ENCODE measurements around the gene EYS.

EYS gene

DNA sequence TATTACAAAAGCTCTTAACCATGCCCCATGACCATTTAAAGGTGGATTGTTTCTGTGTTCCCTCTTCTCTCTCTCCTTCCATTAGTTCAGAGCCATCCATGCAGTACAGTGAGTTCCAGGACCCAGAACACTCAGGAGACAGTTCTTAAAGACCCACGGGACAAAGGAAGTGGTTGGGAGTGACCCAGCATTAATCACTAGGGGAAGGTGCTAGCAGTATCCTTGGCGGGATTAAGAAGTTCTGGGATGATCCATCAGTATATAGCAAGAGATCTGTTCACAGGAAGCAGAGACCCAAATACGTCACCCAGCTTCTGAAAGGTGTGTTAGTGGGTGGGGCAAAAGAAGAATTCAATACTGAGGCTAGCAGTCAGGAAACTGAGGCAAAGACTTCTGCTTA is 1917.3 kb downstream of the EYS start:
- no peak overlapping the region for H2AFZ ChIP-seq
- no peak overlapping the region for H3K4me2 ChIP-seq (ENCODE audit: low read length)
- TF ChIP-seq, protein P1, sequence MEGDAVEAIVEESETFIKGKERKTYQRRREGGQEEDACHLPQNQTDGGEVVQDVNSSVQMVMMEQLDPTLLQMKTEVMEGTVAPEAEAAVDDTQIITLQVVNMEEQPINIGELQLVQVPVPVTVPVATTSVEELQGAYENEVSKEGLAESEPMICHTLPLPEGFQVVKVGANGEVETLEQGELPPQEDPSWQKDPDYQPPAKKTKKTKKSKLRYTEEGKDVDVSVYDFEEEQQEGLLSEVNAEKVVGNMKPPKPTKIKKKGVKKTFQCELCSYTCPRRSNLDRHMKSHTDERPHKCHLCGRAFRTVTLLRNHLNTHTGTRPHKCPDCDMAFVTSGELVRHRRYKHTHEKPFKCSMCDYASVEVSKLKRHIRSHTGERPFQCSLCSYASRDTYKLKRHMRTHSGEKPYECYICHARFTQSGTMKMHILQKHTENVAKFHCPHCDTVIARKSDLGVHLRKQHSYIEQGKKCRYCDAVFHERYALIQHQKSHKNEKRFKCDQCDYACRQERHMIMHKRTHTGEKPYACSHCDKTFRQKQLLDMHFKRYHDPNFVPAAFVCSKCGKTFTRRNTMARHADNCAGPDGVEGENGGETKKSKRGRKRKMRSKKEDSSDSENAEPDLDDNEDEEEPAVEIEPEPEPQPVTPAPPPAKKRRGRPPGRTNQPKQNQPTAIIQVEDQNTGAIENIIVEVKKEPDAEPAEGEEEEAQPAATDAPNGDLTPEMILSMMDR (IDR thresholded peaks at IDR 0.05): no peak
- H3K27ac ChIP-seq: no peak overlapping the region
- no peaks in the 10 kb centered on the region for H3K9me3 ChIP-seq (ENCODE audit: control insufficient read depth, low read length)
- H3K9ac ChIP-seq: no peak overlapping the region
- no peaks in the 10 kb centered on the region for H3K4me1 ChIP-seq
- H3K79me2 ChIP-seq: no peaks in the 10 kb centered on the region
- no peaks in the 10 kb centered on the region for H3K27me3 ChIP-seq (ENCODE audit: control insufficient read depth, insufficient read depth, low read length)
- H3K36me3 ChIP-seq (ENCODE audit: control insufficient read depth, insufficient read depth, low read length): no peaks in the 10 kb centered on the region
- no peak overlapping the region for H3K4me3 ChIP-seq (ENCODE audit: low read depth, low read length)

DNA sequence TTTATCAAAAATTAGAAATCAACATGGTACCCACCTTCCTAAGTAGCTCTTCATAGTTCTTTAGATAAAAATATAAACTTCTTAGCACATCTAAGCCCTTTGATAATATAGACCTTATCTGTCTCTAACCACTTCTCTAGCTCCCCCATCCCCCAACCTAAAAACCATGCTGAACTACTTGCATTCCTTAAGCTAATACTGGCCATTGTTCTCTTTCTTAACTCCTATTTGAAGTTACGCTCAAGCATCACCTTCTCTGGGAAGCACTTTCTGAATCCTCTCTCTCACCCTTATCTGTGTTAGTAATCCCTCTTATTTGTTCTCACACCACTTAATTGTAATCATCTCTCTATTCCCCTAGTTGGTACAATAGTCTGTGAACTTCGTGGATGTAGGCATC is 1918.5 kb downstream of the EYS start:
- Histone ChIP-seq H3K27me3 (ENCODE audit: control insufficient read depth, insufficient read depth, low read length) (no peaks in the 10 kb centered on the region), H3K9me3 (ENCODE audit: control insufficient read depth, low read length) (no peaks in the 10 kb centered on the region), H3K4me2 (ENCODE audit: low read length) (no peak overlapping the region), H3K4me3 (ENCODE audit: low read depth, low read length) (no peak overlapping the region), H3K9ac (no peak overlapping the region), H3K4me1 (no peaks in the 10 kb centered on the region), H2AFZ (no peak overlapping the region), H3K36me3 (ENCODE audit: control insufficient read depth, insufficient read depth, low read length) (no peaks in the 10 kb centered on the region), H3K27ac (no peak overlapping the region), H3K79me2 (no peaks in the 10 kb centered on the region)
- TF ChIP-seq, protein P1 (IDR thresholded peaks at IDR 0.05): no peak

DNA sequence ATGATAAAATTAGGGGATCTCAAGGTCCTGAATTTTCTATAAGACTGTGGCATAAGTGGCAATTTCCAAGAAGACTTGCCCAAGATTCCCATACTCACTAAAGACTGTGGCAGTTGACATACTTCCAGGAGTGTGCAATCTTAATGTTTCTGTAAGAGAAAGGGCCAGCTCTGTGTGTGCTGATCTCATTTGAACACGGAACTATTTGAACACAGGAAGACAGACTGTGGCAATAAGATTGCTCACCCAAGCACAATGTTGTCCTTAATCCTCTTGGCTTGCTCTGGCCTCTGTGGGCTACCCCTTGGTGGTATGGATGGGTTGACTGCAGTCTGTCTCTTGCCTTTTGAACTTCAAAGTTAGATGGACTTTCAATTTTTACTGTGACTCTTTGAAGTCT is 1920.0 kb downstream of the EYS start:
- Histone ChIP-seq H3K27me3 (ENCODE audit: control insufficient read depth, insufficient read depth, low read length) (no peaks in the 10 kb centered on the region), H2AFZ (no peak overlapping the region), H3K4me2 (ENCODE audit: low read length) (no peak overlapping the region), H3K9me3 (ENCODE audit: control insufficient read depth, low read length) (no peaks in the 10 kb centered on the region), H3K4me3 (ENCODE audit: low read depth, low read length) (no peak overlapping the region), H3K9ac (no peak overlapping the region), H3K79me2 (no peaks in the 10 kb centered on the region), H3K4me1 (no peaks in the 10 kb centered on the region), H3K36me3 (ENCODE audit: control insufficient read depth, insufficient read depth, low read length) (no peaks in the 10 kb centered on the region), H3K27ac (no peak overlapping the region)
- TF ChIP-seq, protein P1 (IDR thresholded peaks at IDR 0.05): no peak

DNA sequence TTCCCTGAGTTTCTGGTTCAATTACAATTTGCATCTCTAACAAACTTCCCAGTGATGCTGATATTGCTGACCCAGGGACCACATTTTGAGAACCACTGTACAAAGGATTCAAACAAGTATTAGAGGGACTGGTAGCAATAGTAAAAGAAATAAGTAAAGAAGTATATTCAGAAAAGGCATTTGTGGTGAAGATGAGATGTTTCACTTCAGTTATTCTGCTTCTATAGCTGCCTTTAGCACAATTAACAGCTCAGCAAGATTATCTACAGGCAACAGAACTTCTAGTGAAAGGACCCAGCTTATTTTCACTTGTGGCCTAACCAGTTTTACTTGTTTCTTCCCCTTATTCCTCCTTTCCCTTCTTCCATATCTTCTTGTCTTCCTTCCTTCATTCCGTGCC is 1922.0 kb downstream of the EYS start:
- H3K27me3 ChIP-seq (ENCODE audit: control insufficient read depth, insufficient read depth, low read length): no peaks in the 10 kb centered on the region
- H3K4me1 ChIP-seq: no peaks in the 10 kb centered on the region
- no peaks in the 10 kb centered on the region for H3K9me3 ChIP-seq (ENCODE audit: control insufficient read depth, low read length)
- H3K4me3 ChIP-seq (ENCODE audit: low read depth, low read length): no peak overlapping the region
- H3K4me2 ChIP-seq (ENCODE audit: low read length): no peak overlapping the region
- H3K9ac ChIP-seq: no peak overlapping the region
- no peak overlapping the region for H3K27ac ChIP-seq
- no peaks in the 10 kb centered on the region for H3K79me2 ChIP-seq
- H3K36me3 ChIP-seq (ENCODE audit: control insufficient read depth, insufficient read depth, low read length): no peaks in the 10 kb centered on the region
- H2AFZ ChIP-seq: no peak overlapping the region
- TF ChIP-seq, protein P1 (IDR thresholded peaks at IDR 0.05): no peak

DNA sequence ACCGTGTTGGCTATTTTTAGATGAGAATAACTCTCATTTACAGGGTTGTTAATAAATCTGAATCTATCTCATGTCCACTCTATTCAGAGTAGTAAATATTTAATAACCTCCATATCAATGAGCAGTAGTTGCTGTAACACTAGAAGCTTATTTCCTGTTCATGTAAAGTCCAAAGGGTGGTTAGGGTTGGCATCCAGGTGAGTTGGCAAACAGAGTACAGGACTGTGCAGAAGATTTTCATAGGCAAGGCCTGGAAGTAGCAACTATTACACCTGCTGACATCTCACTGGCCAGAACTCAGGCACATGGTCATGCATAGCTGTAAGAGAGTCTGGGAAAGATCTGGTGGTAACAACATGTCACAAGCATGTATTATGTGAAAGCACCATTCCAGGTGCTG is 1923.9 kb downstream of the EYS start:
- Histone ChIP-seq H3K27ac (no peak overlapping the region), H3K36me3 (ENCODE audit: control insufficient read depth, insufficient read depth, low read length) (no peaks in the 10 kb centered on the region), H3K4me2 (ENCODE audit: low read length) (no peak overlapping the region), H3K4me1 (no peaks in the 10 kb centered on the region), H2AFZ (no peak overlapping the region), H3K9me3 (ENCODE audit: control insufficient read depth, low read length) (no peaks in the 10 kb centered on the region), H3K27me3 (ENCODE audit: control insufficient read depth, insufficient read depth, low read length) (no peaks in the 10 kb centered on the region), H3K9ac (no peak overlapping the region), H3K4me3 (ENCODE audit: low read depth, low read length) (no peak overlapping the region), H3K79me2 (no peaks in the 10 kb centered on the region)
- TF ChIP-seq, protein P1 (IDR thresholded peaks at IDR 0.05): no peak

Data from parathyroid adenoma (tissue), 2 donors.